ENCODE results near the gene SBNO1.
"Not testable (repeated sequence)": the region's sequence is repeated elsewhere in the genome, so short reads cannot be mapped to it uniquely, and the experiment has no call there.

SBNO1 gene

DNA sequence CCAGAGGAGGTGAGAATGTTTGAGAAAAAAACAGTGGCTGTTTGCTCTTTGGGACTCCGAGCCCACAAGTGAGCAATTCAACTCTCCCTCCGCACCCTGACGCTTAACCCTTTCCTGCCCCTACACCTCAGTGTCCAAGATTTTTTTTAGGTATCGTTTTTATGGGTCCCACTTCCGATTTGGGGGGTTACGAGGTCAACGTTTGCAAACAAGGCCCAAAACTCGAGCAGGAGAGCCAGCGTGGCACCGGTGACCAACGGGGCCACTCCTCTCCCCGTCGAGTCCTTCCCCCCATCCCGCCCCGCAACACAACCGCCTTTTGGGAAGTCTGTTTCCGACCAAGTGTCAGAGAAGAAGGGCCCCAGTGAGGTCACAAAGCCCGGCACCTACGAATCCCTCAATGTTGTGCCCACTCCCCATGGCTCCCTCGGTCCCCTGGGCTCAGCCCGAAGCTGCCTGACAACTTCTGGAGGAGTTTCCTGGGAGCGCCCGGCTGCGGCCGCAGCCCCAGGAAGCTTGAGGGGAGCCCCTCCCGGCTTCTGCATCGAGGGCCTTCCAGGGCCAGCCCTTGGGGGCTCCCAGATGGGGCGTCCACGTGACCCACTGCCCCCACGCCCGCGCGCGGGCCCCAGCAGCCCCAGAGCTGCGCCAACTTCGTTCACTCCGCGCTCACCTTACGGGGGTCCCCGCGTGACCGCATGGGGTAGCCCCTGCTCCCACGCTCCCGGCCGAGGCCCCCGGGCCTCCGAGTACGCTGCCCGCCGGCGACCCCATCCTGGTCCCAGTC lies 94.2 kb downstream of the SBNO1 start:
- peak; percentile 28 for DNase-seq (ENCODE audit: low spot score)

DNA sequence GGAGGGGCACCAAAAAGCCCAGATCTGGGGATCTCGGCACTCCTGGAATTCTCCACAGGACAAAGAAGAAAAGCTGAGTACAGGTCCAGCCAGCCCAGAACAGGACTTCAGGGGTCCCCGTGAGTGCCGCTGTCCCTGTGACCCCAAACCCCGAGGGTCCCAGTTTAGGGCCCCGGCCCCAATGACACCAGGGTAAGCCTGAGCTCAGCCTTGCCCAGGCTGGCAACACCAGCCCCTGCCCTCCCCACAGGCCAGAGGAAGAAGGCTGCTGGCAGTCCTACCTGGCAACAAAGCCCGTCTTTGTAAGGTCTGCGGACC lies 94.8 kb downstream of the SBNO1 start:
- DNase-seq (ENCODE audit: low spot score) = no peak

DNA sequence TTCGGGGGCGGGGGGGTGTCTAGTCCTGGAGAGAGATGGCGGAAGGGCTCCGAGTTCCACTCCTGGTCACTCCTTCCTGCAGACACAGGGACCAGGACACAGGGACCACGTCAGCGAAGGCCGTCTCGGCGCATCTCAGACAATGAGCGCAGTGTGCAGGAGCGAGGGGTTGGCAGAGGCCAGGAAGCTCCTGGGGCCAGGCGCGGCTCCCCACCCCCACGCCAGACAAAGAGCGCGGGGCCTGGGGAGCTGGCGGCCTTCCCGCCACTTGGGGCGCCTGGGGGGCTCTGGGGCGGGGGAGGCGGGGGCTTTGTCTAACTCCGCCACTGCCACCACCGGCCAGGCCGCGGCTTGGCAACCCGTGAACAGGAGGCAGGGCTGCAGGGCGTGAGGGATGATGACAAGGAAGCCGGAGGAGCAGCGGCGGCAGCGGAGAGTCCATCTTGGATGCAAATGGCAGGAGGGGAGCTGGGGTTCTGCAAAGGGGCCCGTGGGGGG lies 95.2 kb downstream of the SBNO1 start:
- DNase-seq (ENCODE audit: low spot score) = peak; percentile 93

DNA sequence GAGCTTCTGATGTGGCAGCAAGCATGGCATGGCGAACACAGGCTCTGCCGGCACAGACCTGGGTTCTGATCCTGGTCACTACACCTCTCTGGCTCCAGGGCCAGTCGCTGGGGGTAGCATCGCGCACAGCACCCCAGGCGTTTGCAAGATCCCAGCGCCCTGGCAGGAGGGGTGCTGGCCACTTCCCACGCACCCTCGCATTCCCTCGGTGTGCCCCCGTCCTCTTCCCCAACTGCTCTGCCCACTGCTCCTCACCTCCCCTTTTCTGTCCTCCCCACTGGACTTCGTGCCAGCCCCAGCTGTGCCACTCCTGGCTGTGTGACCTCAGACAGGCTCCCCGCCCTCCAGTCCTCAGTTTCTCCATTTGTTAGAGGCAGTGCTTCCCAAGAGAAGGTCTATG lies 95.8 kb downstream of the SBNO1 start:
- DNase-seq (ENCODE audit: low spot score) = no peak

DNA sequence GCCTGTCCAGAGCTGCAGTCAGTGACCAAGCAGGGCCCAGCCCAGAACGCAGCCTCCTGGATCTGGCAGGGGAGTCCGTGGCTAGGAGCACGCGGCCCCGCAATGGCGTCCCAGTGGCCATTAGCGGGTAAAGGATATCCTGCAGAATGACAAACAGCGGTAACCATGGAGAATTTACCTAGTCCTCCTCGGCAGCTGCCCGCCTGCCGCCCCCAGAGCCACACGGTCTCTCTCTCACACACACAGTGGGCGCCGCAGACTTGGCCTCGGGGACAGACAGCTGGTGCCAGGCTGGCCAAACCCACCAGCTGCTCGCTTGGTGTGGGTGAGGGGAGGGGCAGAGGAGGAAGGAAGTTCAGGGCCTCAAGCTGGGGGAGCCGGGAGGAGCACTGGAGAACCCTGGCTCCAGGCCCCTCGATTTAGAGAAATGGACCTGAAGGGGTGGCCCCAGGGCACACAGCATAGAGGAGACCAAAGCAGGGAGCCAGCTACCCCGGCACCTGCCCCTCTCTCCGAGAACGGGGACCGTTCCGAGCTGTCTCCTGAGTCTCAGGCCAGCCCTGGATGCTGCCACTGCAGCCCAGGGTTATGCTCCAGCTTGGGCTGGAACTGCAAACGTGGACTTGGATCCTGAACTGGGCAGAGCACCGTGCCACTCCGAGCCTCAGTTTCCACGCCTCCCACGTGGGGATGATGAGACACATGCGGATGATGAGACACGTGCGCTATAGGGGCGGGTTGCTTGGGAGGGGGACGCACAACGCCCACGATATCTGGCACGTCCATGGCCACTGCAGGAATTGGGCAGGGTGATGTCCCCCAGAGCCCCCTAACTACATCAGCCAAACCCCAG lies 96.4 kb downstream of the SBNO1 start:
- DNase-seq (ENCODE audit: low spot score) = peak; percentile 79

DNA sequence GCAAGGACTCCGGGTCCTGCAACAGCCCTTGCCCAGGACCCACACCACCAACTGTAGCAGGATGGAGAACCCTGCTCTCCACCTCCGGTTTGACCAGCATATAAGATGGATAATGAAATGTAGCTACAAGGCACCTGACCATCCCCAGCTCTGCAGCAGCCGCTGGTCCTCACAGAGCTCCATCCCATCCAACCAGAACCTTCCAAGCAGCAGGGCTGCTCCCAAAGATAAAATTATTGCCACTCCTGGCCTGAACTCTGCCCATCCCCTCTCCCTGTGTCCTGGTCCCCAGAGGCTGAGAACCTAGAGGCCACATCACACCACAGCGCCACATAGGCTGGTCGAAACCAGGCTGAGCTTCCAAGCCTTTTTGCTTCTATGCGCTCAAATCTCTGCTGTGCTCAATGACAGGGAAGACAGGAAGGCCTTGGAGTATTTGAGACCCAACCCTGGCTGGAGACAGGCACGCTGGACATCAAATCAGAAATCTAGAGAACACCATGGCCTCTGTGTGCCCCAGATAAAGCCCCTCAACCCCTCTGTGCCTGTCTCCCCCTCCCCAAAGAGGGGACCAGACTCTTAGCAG lies 97.2 kb downstream of the SBNO1 start:
- no peak for DNase-seq (ENCODE audit: low spot score)

DNA sequence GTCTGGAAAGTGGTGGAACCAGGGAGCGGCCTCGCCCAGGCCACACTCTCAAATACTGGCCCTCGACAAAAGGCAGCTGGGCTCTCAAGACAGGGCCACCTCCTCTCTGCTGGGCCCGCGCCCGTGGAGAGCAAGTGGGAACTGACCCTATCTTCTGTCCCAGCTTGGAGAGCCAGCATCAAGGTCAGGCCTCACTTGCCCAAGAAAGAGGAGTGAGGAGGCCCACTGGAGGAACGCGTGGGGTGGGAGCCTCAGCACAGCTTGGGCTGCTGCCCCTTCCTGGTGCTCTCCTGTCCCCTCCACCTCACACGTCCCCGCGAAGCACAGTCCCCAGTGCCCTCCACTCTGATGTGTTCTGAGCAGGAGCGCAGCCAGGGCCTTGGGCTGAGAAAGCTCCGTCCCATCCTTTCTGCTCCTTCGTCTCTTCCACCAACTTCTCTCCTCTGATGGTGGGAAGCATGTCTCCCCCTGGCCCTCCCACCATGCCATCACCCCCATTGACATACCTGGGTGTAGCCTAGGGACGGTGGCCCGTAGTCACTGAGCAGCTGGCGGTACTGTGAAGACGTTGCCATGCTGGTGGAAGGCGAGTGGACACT lies 97.9 kb downstream of the SBNO1 start:
- no peak for DNase-seq (ENCODE audit: low spot score)

DNA sequence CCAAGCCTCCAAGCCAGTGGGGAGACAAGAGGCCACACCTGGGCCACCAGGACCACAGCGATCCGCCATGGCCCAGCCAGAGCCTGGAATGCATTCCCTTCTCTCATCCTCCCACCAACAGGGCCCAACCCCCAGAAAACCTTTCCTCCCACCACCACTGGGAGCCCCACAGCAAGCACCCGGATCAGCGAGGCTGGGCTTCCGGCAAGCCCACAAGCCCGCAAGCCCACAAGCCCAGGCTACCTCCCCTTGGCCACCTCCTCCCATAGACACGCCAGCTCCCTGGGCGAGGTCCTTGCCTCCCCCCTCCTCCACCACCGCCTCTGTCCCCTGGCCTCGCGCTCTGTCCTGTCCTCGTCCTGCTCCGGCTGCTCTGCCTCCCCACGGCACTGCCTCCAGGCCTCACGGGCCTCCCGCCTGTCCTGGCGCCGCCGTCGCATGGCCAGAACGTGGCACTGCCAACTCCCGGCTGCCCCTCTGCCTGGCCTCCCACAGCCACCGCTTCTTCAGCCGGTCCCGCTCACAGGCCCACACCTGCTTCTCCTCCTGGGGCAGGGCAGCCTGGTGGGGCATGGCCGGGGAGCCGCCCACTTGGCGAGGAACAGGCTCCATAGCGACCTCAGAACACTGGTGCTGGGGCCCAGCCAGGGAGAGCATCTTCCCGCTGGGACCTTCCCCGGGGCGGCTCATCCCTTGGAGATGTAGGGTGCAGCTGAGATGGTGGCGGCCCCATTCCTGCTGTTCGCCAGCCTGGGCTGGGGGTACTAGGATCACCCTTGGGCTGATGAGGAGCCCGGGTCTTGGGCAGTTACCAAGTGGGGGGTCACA lies 98.6 kb downstream of the SBNO1 start:
- DNase-seq (ENCODE audit: low spot score) = no peak

DNA sequence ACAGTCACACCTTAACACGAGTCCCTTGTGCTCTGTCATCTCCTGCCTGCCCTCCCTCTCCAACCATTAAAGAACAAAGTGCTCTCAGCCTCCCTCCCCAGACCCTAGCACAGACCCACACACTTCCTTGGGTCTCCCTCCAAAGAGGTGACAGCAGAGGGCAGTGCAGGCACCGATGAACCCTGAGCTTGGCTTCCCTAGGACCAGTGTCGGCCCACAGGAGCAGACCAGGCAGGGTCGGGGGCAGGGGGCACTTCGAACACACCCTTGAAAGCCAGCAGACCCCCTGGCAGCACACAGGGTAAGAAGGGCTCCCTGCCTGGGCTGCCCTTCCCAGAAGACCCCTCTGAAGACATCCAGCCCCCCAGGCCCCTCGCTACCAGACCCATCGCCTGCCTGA lies 100.0 kb downstream of the SBNO1 start:
- no peak for DNase-seq (ENCODE audit: low spot score)

DNA sequence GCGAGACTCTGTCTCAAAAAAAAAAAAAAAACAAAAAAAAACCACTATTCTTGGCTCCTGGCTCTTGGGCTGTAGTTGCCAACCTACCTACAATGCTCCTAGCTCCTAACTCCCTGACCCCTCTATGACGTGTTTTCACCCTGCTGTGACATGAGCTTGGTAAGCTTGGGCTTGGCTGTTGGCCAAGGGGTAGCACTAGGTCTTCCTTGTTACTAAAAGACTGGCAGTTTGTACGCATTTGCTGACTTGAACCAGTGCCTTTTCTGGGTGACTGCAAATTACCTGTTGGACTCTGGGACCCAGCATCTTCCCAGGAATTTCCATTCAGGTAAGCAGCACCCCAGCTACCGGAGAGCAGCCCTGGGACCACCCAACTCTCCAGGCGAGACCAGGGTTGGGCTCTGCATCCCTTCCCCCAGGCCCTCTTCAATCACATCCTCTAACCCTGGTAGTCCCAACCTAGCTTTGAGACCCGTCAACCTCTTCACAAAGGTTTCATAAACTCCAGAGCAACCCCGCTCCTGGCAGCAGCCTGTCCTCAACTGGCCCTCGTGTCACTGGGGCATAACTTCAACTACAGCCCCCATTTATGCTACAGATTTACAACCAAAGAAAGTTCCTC lies 101.3 kb downstream of the SBNO1 start:
- no peak for DNase-seq (ENCODE audit: low spot score)

DNA sequence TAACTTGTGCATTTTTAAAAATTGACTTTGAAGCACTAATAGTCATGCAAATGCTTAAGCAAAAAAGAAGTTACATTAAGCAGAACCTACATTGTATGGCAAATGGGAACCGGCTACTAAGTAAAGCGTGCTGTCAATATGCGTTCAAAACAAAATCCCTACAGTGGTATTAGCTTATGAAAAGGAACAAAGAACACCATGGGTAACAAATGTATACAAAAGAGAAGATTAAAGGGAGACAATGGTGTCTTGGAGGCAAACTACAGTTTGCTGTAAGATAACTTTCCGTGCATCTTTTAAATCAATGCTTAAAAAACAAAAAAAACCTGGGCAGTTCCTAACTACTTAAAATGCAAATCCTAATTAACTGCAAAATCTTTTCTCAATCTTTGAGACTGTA lies 103.5 kb downstream of the SBNO1 start:
- no peak for DNase-seq (ENCODE audit: low spot score)

DNA sequence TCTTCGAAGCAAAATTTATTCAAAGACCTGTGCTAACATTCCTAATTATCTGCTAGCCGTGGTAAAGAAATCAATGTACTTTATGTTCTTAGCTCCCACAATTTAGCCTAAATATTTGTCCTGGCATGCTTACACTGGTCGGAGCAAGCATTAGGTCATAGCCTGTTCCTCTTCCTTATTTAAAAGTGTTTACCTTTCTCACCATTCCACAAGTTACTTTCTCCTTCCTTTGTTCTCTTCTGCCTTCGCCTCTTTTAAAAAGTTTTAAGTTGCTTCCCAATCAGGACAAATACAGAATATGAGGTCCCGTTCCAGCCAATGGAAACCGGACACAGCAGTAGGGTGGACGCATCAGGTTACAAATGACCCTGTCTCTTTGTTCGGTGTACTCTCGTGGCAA lies 104.6 kb downstream of the SBNO1 start:
- no peak for DNase-seq (ENCODE audit: low spot score)

DNA sequence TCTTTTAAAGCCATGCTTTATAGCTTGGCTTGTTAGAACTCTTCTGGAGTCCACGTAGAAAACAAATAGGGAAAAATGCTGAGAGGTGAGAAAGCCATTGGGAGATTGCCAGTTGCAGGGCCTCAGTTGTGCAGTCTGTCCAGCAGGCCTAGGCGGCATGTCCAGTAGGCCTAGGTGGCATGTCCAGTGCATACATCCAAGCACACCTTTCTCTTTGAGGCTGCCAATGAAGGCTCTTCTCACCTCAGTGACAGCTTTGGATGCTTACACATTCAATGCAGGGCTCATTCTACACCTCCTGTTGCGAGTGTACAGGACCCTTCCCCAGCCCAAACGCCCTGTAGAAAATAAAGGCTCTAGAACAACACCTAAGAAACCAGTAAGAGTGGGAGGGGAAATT lies 106.1 kb downstream of the SBNO1 start:
- no peak for DNase-seq (ENCODE audit: low spot score)

DNA sequence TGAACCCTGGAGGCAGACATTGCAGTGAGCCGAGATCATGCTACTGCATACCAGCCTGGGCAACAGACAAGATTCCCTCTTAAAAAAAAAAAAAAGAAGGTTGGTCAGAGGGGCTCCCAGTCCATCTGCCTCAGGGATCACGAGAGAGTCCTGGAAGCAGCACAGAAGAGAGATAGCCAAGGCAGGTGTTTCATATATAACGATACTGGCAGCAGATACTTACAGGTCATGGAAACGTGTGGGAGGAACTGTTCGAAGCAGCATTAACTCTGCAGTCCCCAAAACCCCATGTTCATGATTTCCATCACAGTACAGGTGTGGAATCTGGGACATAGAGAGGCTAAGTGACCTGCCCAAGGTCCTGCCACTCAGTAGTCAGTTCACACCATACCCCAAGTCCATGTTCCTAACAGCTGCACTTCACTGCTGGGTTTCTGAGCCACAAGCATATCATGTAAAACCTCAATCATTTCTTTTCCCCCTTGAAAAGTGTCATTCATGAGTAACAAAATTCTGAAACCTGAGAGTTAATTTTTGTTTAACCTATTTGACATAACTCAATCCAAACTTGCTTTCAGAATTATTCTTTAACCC lies 109.7 kb downstream of the SBNO1 start:
- DNase-seq (ENCODE audit: low spot score) = no peak

DNA sequence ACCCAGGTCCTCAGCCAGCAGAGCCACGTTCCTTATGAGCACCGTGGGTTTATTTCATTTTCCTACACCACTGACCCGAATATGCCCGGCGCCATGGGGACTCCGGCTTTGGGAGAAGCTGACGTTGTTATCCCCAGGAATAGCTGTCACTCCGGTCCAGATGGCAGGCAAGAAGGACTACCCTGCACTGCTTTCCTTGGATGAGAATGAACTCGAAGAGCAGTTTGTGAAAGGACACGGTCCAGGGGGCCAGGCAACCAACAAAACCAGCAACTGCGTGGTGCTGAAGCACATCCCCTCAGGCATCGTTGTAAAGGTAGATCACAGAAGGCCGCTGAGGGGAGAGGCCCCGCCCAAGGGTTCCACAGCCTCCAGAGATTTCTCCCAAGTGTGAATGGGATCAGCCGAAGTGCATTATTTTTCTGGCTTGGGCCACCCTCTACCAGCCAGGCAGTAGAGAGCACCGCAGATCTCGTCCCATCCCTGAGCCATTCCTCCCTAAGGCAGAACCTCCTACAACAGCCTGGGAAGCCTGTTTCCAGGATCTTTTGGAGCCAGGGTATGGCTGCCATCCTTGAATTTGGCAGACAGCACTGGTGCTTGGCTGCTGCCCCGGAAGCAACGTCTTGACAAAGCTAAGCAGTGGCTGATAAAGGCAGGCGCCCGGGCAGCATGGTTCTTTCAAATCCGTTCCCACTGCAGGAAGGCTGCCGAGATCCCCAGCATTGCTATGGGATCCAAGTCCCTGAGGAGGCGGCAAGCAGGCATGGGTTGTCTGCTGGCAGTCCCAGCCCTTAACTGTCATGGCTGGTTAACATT lies 110.8 kb downstream of the SBNO1 start:
- no peak for DNase-seq (ENCODE audit: low spot score)

DNA sequence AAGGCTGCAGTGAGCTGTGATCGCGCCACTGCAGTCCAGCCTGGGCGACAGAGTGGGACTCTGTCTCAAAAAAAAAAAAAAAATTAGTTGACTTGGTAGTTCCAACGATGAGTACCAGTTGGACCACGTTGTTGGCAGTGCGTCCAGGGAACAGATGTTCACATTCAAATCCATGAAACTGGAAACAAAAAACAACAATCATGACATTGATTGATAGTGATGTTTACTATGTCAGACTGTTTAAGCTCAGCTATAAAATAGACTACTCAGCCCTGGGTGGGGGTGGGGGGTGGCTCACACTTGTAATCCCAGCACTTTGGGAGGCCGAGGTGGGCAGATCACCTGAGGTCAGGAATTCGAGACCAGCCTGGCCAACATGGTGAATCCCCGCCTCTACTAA lies 112.3 kb downstream of the SBNO1 start:
- DNase-seq (ENCODE audit: low spot score) = not testable (repeated sequence)

DNA sequence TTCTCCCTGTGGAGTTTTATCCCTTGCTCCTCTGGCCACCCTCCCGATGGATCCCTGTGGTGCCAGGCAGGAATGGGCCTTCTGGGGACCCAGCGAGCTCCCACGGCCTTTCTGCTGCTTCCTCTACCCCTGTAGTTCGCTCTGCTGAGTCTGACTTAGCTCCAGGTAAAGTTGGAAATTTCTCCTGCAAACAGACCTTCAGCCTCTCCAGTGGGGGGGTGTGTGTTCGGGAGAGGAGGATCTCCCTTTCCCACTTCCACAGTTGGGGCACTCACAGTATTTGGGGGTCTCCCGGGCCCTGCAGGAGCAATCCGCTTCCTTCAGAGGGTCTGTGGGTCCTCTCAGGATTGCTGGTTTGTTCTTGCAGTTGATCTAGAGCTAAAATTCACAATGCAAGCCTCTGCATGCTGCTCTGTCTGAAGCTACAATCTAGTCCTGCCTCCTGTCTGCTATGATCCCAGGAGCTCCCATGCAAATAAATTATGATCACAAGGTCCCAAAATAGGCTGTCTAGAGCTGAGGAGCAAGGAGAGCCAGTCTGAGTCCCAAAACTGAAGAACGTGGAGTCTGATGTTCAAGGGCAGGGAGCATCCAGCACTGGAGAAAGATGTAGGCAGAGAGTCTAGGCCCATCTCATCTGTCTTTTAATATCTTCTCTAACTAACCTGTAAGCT lies 113.1 kb downstream of the SBNO1 start:
- no peak for DNase-seq (ENCODE audit: low spot score)

DNA sequence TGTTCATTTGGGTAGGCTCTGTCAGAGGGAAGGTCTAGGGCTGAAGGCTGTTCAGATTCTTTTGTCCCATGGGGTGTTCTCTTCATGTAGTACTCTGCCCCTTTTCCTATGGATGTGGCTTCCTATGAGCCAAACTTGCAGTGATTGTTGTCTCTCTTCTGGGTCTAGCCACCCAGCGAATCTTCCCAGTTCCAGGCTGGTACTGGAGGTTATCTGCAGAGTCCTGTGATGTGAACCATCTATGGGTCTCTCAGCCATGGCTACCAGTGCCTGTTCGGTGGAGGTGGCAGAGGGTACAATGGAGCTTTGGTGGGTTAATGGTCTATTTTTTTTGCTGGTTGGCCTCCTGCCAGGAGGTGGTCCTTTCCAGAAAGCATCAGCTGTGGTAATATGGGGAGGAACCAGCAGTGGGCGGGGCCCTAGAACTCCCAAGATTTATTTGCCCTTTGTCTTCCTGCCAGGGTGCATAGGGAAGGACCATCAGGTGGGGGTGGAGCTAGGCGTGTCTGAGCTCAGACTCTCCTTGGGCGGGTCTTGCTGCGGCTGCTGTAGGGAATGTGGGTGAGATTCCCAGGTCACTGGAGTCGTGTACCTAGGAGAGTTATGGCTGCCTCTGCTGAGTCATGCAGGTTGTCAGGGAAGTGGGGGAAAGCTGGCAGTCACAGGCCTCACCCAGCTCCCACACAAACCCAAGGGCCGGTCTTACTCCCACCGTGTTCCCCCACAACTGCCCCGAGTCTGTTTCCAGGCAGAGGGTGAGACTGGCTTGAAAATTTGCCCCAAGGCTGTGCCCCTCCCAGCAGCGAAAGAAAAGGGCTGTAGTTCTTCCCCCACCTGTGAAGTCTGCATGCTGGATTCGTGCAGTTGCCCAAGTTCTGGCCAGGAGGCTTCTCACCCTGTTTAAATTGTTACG lies 113.9 kb downstream of the SBNO1 start:
- no peak for DNase-seq (ENCODE audit: low spot score)
